Endothelial cell of umbilical vein (primary cell): ENCODE measurements around the gene ARHGAP10. TPM values are rescaled to one million over a fixed set of nuclear protein-coding genes. Genes with fewer than 3 reads are reported as not detected.

Experiments used
- BruUV-seq: library from RNA; stranded (reverse); fragments of 400-500 nt; replicated peaks from 2 replicates; lab custom pipeline; 2021; lab: Mats Ljungman, UMichigan
- CTCF ChIA-PET: fragments of 300-600, 350-600 bp; sonication (Branson Sonifier 250); formaldehyde crosslinking; loops from one replicate; lab custom pipeline; 2021; ENCODE audit warnings: antibody characterized with exemption, inconsistent platforms; lab: Charles Lee
- POLR2A ChIA-PET: fragments of 300-600, 350-600 bp; sonication (Branson Sonifier 250); formaldehyde crosslinking; loops from one replicate; lab custom pipeline; 2021; ENCODE audit warnings: antibody characterized with exemption, inconsistent platforms; lab: Charles Lee
- DNase-seq: peaks from one replicate; pipeline ENCODE4 v3.0.0-alpha.2; 2011; ENCODE audit warnings: low read depth, low spot score
- FAIRE-seq: peaks from 2 replicates; lab custom pipeline; 2011; peaks lifted over from hg19 to GRCh38; lab: Jason Lieb, UNC
- H2AFZ ChIP-seq: 2 replicates; pipeline ENCODE4 v1.6.0; 2012; ENCODE audit warnings: low read depth, low read length, control low read depth, inconsistent platforms
- H3K27ac ChIP-seq: 2 replicates; pipeline ENCODE4 v1.5.1; 2011; ENCODE audit warnings: low read depth, mild to moderate bottlenecking, control low read depth, low read length, moderate library complexity; ENCODE audit not compliant: insufficient read depth
- H3K27me3 ChIP-seq, 2 experiments: 2 replicates each; pipeline versions ENCODE4 v1.6.0 to v1.6.1; 2011; ENCODE audit warnings: low read length in 2 of 2, mixed read lengths in 1 of 2; ENCODE audit not compliant: control insufficient read depth in 2 of 2, insufficient read depth in 2 of 2
- H3K36me3 ChIP-seq, 2 experiments: 2 replicates in 1 of 2; 3 replicates in 1 of 2; pipeline ENCODE4 v1.5.1; 2011; ENCODE audit warnings: low read length in 2 of 2, mild to moderate bottlenecking in 1 of 2, moderate library complexity in 1 of 2; ENCODE audit not compliant: control insufficient read depth in 2 of 2, insufficient read depth in 2 of 2; ENCODE audit errors: extremely low read depth in 1 of 2
- H3K4me1 ChIP-seq: 3 replicates; pipeline ENCODE4 v1.5.1; 2011; ENCODE audit warnings: mild to moderate bottlenecking, low read length; ENCODE audit not compliant: control insufficient read depth, insufficient read depth; ENCODE audit errors: extremely low read depth
- H3K4me2 ChIP-seq: 2 replicates; pipeline ENCODE4 v1.6.1; 2011; ENCODE audit warnings: low read length, control low read depth, mixed read lengths; ENCODE audit not compliant: insufficient read depth
- H3K4me3 ChIP-seq, 3 experiments: fragments of 200-600 bp in 1 of 3; sonication (generic), shearing (Covaris generic) in 1 of 3; replicated peaks in 1 of 3; 2 replicates each; pipeline ENCODE4 v1.5.1; 2011 to 2016; ENCODE audit warnings: control low read depth in 3 of 3, low read length in 3 of 3, mild to moderate bottlenecking in 2 of 3, inconsistent platforms in 1 of 3, low read depth in 1 of 3, moderate library complexity in 1 of 3; ENCODE audit not compliant: insufficient read depth in 1 of 3
- H3K79me2 ChIP-seq: 2 replicates; pipeline ENCODE4 v1.6.0; 2012; ENCODE audit warnings: low read length, inconsistent platforms; ENCODE audit not compliant: control insufficient read depth, insufficient read depth
- H3K9ac ChIP-seq: replicated peaks from 2 replicates; pipeline ENCODE3; 2011; ENCODE audit warnings: low read length, control low read depth; ENCODE audit not compliant: insufficient read depth; ENCODE audit errors: extremely low read depth
- H3K9me1 ChIP-seq: replicated peaks from 3 replicates; pipeline ENCODE4 v1.6.0; 2011; ENCODE audit warnings: mild to moderate bottlenecking, low read length; ENCODE audit not compliant: control insufficient read depth, insufficient read depth; ENCODE audit errors: extremely low read depth
- H3K9me3 ChIP-seq: replicated peaks from 2 replicates; pipeline ENCODE4 v1.5.1; 2012; ENCODE audit warnings: low read length, inconsistent platforms; ENCODE audit not compliant: control insufficient read depth, insufficient read depth
- H4K20me1 ChIP-seq: replicated peaks from 2 replicates; pipeline ENCODE3; 2011; ENCODE audit warnings: mild to moderate bottlenecking, low read length; ENCODE audit not compliant: control insufficient read depth, insufficient read depth; ENCODE audit errors: extremely low read depth
- EZH2 ChIP-seq: IDR thresholded peaks from 2 replicates; pipeline ENCODE4 v1.6.1; 2012; ENCODE audit warnings: borderline replicate concordance, low read depth, mild to moderate bottlenecking, moderate library complexity, low read length, inconsistent platforms; ENCODE audit not compliant: severe bottlenecking
- FOS ChIP-seq: IDR thresholded peaks from 2 replicates; pipeline ENCODE4 v1.6.1; 2011; ENCODE audit warnings: mild to moderate bottlenecking, low read length, moderate library complexity, borderline replicate concordance; ENCODE audit not compliant: insufficient read depth
- GATA2 ChIP-seq: IDR thresholded peaks from 2 replicates; pipeline ENCODE4 v1.7.0; 2011; ENCODE audit warnings: low read depth, mild to moderate bottlenecking, moderate library complexity, mixed read lengths, low read length; ENCODE audit not compliant: insufficient read length, insufficient read depth
- JUN ChIP-seq: IDR thresholded peaks from 2 replicates; pipeline ENCODE4 v1.6.1; 2011; ENCODE audit warnings: borderline replicate concordance, low read depth; ENCODE audit not compliant: insufficient read length, insufficient read depth
- MYC ChIP-seq: IDR thresholded peaks from one replicate; pipeline ENCODE4 v1.6.1; 2011; ENCODE audit warnings: mild to moderate bottlenecking, low read depth, low read length
- POLR2A ChIP-seq: IDR thresholded peaks from 2 replicates; pipeline ENCODE4 v1.6.1; 2012; ENCODE audit warnings: low read depth, mild to moderate bottlenecking, control low read depth, low read length
- POLR2AphosphoS5 ChIP-seq: IDR thresholded peaks from 2 replicates; pipeline ENCODE4 v1.6.1; 2012; ENCODE audit warnings: low read depth, mild to moderate bottlenecking, control low read depth, low read length, moderate library complexity; ENCODE audit not compliant: insufficient read depth
- dilution Hi-C: fragments of 300-500 bp; cut with MboI; formaldehyde crosslinking; loops from one replicate; pipeline ENCODE4 v1.15.0; 2019; ENCODE audit warnings: low sequenced_read_pairs; ENCODE audit not compliant: extremely low pct_ligation_motif_present
- intact Hi-C: fragments of 100-400 bp; cut with micrococcal nuclease; formaldehyde crosslinking; loops from one replicate; pipeline ENCODE4 v1.10.0; 2022
- polyA plus RNA-seq, 4 experiments: library from polyadenylated mRNA; depleted of rRNA in 3 of 4; stranded (reverse) in 3 of 4; unstranded in 1 of 4; fragments of >200 nt; gene quantifications; 2 replicates each; pipeline versions ENCODE4 v1.2.1 to v1.2.3, GENCODE V29; 2011 to 2012; ENCODE audit warnings: missing spikeins in 1 of 4
- total RNA-seq: library from RNA; stranded (reverse); gene quantifications from 2 replicates; pipeline ENCODE4 v1.2.3, GENCODE V29; 2021
- TF ChIP-seq, protein P1 (sequence below): IDR thresholded peaks from 2 replicates; pipeline ENCODE4 v1.6.1; 2011; ENCODE audit not compliant: insufficient read depth, insufficient read length
- TF ChIP-seq, protein P2 (sequence below), 2 donors: IDR thresholded peaks; 1 replicate in 1 of 2; 2 replicates in 1 of 2; pipeline ENCODE4 v1.5.1; 2011; ENCODE audit warnings: low read length in 2 of 2, mild to moderate bottlenecking in 2 of 2, moderate library complexity in 2 of 2, control low read depth in 1 of 2, inconsistent platforms in 1 of 2, low read depth in 1 of 2; ENCODE audit not compliant: insufficient read depth in 1 of 2; ENCODE audit errors: extremely low read depth in 1 of 2

The ARHGAP10 gene
- total and polyA plus RNA-seq, 2 donors (not counting 3 experiments of a cell fraction or from before 2014, with no cell fraction given): 20.4 to 36.7 TPM

DNA sequence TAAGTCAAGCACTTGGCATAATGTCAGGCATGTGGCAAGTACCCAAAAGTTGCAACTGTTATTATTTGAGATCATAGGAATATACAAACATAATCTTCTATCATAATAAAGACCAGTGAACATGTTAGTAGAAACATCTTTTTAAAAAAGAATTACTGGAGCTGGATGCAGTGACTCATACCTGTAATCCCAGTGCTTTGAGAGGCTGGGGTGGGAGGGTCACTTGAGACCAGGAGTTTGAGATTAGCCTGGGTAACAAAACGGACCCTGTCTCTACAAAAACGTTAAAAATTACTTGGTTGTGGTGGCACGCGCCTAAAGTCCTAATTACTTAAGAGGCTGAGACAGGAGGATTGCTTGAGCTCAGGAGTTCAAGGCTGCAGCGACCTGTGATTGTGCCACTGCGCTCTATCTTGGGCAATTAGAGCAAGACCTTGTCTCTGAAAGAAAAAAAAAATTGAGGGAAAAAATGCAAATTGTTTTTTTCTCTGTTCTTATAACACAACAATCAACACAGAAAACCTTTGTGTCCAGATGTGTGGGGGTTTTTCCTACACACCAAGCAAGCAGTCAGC lies 284.3 kb downstream of the ARHGAP10 start:
- H3K27me3 ChIP-seq: no peaks in the 10 kb centered on the region
- H3K4me2 ChIP-seq: no peak overlapping the region
- no peak overlapping the region for H3K9ac ChIP-seq
- no peak overlapping the region for H3K27ac ChIP-seq
- FAIRE-seq (no peak), DNase-seq (no peak)
- intact Hi-C loops (no loop called here), dilution Hi-C loops (no loop called here)
- no TSS peak for BruUV-seq
- no peak overlapping the region for H2AFZ ChIP-seq
- no peak overlapping the region for H3K4me3 ChIP-seq
- no peaks in the 10 kb centered on the region for H3K79me2 ChIP-seq
- H3K9me1 ChIP-seq: no peaks in the 10 kb centered on the region
- TF ChIP-seq JUN: no peak
- TF ChIP-seq EZH2: no peak
- TF ChIP-seq POLR2AphosphoS5: no peak
- TF ChIP-seq GATA2: no peak
- no peak for TF ChIP-seq MYC
- no peak for TF ChIP-seq POLR2A
- TF ChIP-seq, protein P1, sequence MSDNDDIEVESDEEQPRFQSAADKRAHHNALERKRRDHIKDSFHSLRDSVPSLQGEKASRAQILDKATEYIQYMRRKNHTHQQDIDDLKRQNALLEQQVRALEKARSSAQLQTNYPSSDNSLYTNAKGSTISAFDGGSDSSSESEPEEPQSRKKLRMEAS: no peak
- TF ChIP-seq, protein P2, sequence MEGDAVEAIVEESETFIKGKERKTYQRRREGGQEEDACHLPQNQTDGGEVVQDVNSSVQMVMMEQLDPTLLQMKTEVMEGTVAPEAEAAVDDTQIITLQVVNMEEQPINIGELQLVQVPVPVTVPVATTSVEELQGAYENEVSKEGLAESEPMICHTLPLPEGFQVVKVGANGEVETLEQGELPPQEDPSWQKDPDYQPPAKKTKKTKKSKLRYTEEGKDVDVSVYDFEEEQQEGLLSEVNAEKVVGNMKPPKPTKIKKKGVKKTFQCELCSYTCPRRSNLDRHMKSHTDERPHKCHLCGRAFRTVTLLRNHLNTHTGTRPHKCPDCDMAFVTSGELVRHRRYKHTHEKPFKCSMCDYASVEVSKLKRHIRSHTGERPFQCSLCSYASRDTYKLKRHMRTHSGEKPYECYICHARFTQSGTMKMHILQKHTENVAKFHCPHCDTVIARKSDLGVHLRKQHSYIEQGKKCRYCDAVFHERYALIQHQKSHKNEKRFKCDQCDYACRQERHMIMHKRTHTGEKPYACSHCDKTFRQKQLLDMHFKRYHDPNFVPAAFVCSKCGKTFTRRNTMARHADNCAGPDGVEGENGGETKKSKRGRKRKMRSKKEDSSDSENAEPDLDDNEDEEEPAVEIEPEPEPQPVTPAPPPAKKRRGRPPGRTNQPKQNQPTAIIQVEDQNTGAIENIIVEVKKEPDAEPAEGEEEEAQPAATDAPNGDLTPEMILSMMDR (IDR thresholded peaks at IDR 0.05; ENCODE audit: extremely low read depth in 1 of 2, insufficient read depth in 1 of 2, low read depth in 1 of 2, low read length in 2 of 2): no peak
- no peak for TF ChIP-seq FOS
- peaks cover 14% of the 10 kb centered on the region for H3K4me1 ChIP-seq
- ChIA-PET POLR2A (interaction anchor here (0.7 to 1.2 kb wide), 2 partner anchors 9 to 428 kb away, joined by 3 to 9 read pairs; no protein-coding TSS in a partner anchor), CTCF (no interaction called here)
- H3K9me3 ChIP-seq: no peaks in the 10 kb centered on the region
- peaks cover 2% of the 10 kb centered on the region for H4K20me1 ChIP-seq
- no peaks in the 10 kb centered on the region for H3K36me3 ChIP-seq
